ENCODE measurements around the gene BCOR. TPM values are rescaled to one million over a fixed set of nuclear protein-coding genes. Genes with fewer than 3 reads are reported as not detected.

BCOR gene
- total and polyA plus RNA-seq, 2 of the 8 experiments (the other 6 are each of a cell fraction or from before 2014, with no cell fraction given), result 25.0 to 50.8 TPM

GRCh38 chrX:40094900-40095582, 2.7 kb downstream of the BCOR start:
- H3K9me3 ChIP-seq (ENCODE audit: insufficient read depth in 2 of 2, low read depth in 1 of 2, low read length in 1 of 2), result no peaks in the 10 kb centered on the region
- 0 out of 2 replicates have a peak overlapping the region, but pooled peaks have one; percentile 39 for H2BK12ac ChIP-seq (ENCODE audit: low read depth, low read length)
- H2BK120ac ChIP-seq (replicated peaks; ENCODE audit: low read depth, low read length), result no peak overlapping the region
- ChIA-PET POLR2A (ENCODE audit: partially characterized antibody) (interaction anchor here (0.6 to 29.1 kb wide), 7 partner anchors 12 to 172 kb away, joined by 3 to 509 read pairs (median 4); no protein-coding TSS in a partner anchor), CTCF (ENCODE audit: partially characterized antibody) (interaction anchor here (0.9 to 1.0 kb wide), 2 partner anchors 62 to 172 kb away, joined by 3 read pairs; no protein-coding TSS in a partner anchor)
- no peak overlapping the region for H2AK5ac ChIP-seq (ENCODE audit: low read depth, low read length)
- H4K20me1 ChIP-seq (replicated peaks in 1 of 2; ENCODE audit: control insufficient read depth in 1 of 2, insufficient read depth in 2 of 2, low read length in 2 of 2), result peaks cover 4 to 5% of the 10 kb centered on the region in 2 experiments
- peaks cover 18 to 67% of the 10 kb centered on the region in 2 experiments for H3K79me2 ChIP-seq (ENCODE audit: control insufficient read depth in 1 of 2, insufficient read depth in 2 of 2, low read length in 2 of 2)
- no peak overlapping the region for H2BK20ac ChIP-seq (ENCODE audit: low read length)
- no peak overlapping the region for H3K14ac ChIP-seq (ENCODE audit: insufficient read length)
- peak overlapping the region; percentile 63 to 79 (median 71) for H3K4me3 ChIP-seq (ENCODE audit: extremely low read depth in 1 of 4, insufficient read depth in 2 of 4, low read depth in 3 of 4, low read length in 4 of 4)
- H3K36me3 ChIP-seq (ENCODE audit: control insufficient read depth in 2 of 4, insufficient read depth in 4 of 4, low read length in 3 of 4), result no peaks in the 10 kb centered on the region
- H3K9ac ChIP-seq (replicated peaks in 1 of 4; ENCODE audit: extremely low read depth in 1 of 4, low read depth in 3 of 4, low read length in 3 of 4), result peak overlapping the region in 3 of 4 experiments; percentile 9 to 54 (median 22); a peak in 4 of 7 replicates
- FAIRE-seq, result no peak
- no peak overlapping the region for H2AFZ ChIP-seq (ENCODE audit: low read length)
- DNase-seq (ENCODE audit: low read depth in 1 of 2, low spot score in 2 of 2), result no peak
- no peak overlapping the region for H3K27ac ChIP-seq (ENCODE audit: low read depth, low read length)
- peaks cover 21% of the 10 kb centered on the region; the same call in 1 of the 2 replicates for H3K23me2 ChIP-seq (ENCODE audit: low read depth, low read length)
- no peak overlapping the region for H2BK15ac ChIP-seq (ENCODE audit: low read length)
- no peak for TF ChIP-seq RAD21 (IDR thresholded peaks at IDR 0.05 in 1 of 2, conservative IDR thresholded peaks at IDR 0.05 in 1 of 2; ENCODE audit: low read depth in 2 of 2, low read length in 2 of 2)
- peak; percentile 50 for TF ChIP-seq TAF7 (optimal IDR thresholded peaks at IDR 0.05; ENCODE audit: borderline replicate concordance, low read depth, low read length)
- no peak overlapping the region for H2BK5ac ChIP-seq (ENCODE audit: low read depth, low read length)
- H4K5ac ChIP-seq (ENCODE audit: insufficient read length, low read depth, low read length), result no peak overlapping the region
- peak overlapping the region; percentile 78 to 81 for H3K4me2 ChIP-seq (ENCODE audit: insufficient read depth in 1 of 2, low read depth in 2 of 2, low read length in 2 of 2)
- WGBS, 2 experiments (ENCODE audit: extremely low coverage in 1 of 2, insufficient coverage in 1 of 2, insufficient read length in 1 of 2, insufficient replicate concordance in 2 of 2, low coverage in 1 of 2, low lambda C conversion rate in 2 of 2, missing lambda C conversion rate in 1 of 2), result 2% methylated on average over 31 of the region's 33 CpGs; no CpG with 5 or more reads in 1 of the 2 experiments
- H3K56ac ChIP-seq (replicated peaks; ENCODE audit: insufficient read length, low read depth, low read length), result no peak overlapping the region
- peaks cover 0 to 7% (median 2%) of the 10 kb centered on the region in 4 experiments; a peak in 4 of 7 replicates for H3K27me3 ChIP-seq (replicated peaks in 1 of 4; ENCODE audit: control insufficient read depth in 3 of 4, extremely low read depth in 1 of 4, insufficient read depth in 3 of 4, low read length in 3 of 4)
- no peak overlapping the region; the same call in 1 of the 2 replicates for H4K8ac ChIP-seq (ENCODE audit: extremely low read depth, insufficient read depth, low read length)
- H3K4me1 ChIP-seq (replicated peaks in 1 of 4; ENCODE audit: control insufficient read depth in 3 of 4, insufficient read depth in 4 of 4, low read length in 3 of 4), result peaks cover 0 to 8% (median 2%) of the 10 kb centered on the region in 4 experiments; a peak in 5 of 7 replicates
- H3K23ac ChIP-seq (ENCODE audit: insufficient read length), result no peak overlapping the region
- peak overlapping the region; percentile 55 for H4K91ac ChIP-seq (replicated peaks; ENCODE audit: insufficient read length, low read length)
- H3K4ac ChIP-seq (replicated peaks; ENCODE audit: insufficient read length, low read depth, low read length), result no peak overlapping the region
- no peaks in the 10 kb centered on the region for H3K79me1 ChIP-seq (ENCODE audit: low read depth, low read length)
- H3K18ac ChIP-seq (ENCODE audit: extremely low read depth, low read length), result peak overlapping the region; percentile 62

Data from H1 (cell line).